Measurements from ENCODE around the gene CENPM.

CENPM gene

DNA sequence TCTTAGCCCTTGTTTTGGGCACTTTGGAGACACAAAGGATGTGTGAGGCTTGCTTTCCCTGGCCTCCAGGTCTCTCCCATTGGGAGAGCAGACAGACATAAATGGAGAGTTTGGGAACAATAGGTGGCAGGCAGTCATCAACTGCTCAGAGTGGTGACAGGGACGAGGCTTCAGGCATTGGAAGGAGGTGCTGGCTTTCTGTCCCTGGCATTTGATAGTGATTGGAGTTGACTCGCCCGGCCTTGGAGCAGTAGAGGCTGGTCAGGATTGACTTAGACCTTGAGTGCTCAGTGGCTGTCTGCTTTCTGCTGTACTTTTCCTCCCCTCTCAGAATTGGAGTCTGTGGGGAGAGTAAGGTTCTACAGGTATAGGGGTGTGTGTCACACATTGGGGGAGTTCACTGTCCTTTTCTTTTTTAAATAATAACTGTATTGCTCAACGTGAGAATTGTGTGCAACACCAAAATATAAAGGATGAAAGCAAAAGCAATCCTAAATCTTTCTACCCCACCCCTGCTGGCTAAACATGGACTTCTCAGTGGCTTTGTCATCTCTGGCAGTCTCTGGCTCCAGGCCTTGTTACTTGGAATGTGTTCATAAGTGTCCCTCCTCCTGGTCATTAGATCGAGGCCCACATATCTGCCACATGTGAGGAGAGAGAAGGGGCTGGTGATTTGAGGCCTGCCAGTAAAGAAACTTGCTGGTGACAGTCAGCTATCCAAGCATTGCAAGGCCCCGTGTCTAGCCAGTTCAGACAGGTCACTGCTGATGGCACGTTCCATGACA is 53.2 kb downstream of the CENPM start:
- FAIRE-seq, result no peak

GRCh38 chr22:41892721-41893120 is 54.2 kb downstream of the CENPM start:
- no peak for FAIRE-seq

DNA sequence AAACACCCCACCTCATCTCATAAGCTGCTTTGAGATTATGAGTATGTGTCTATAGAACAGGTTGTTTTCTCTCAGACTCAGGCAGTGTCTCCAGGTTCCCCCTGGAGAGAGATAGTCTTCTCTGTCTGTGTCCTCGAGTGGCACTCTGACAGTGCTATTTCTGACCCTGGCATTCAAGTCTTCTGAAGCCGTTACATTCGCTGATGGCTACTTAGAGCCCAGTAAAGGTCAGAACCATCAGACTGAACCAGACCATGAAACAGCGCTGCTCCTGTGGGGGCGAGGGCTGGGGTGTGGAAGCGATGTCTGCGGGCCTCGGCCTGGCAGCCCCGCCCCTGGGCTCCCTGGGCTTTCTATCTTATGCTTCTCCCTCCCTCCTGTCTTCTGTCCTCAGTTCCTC is 55.5 kb downstream of the CENPM start:
- FAIRE-seq, result no peak
